NCI-H1092 (cell line): Measurements from ENCODE around the gene ACSF3.
A peak's percentile ranks its signal among the peaks of the same experiment; 100 is the strongest.
"Not testable (repeated sequence)": the region's sequence is repeated elsewhere in the genome, so short reads cannot be mapped to it uniquely, and the experiment has no call there.

ENCODE experiments used
- DNase-seq: peaks from one replicate; lab custom pipeline; 2025; lab: John Stamatoyannopoulos, UW

The ACSF3 gene

DNA sequence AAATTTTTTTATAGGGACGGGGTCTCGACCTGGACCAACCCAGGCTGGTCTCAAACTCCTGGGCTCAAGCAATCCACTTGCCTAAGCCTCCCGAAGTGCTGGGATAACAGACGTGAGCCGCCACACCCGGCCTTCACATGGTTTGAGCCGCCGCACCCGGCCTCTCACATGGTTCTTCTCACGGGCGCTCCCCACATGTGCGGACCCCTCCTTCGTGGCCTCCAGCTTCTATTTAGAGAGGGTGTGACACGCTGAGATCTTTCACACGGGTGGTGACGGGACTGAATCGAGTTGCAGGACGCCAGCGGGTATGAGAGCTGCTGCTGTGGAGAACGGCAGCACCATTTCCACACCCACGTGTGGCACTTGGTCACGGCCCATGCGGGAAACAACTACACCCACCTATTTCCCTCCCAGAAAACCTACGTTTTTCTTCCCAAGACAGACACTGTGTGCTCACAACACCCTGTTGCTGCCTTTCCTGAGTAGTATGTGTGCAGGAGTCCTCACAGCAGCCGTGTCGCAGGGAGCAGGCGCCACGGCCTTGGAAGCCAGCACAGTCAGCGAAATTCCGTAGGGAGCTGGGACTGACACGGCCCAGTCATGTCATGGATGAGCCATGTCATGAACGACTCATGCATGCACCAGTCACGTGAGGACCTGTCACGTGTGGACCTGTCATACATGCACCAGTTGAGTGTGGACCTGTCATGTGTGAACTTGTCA is 20.1 kb upstream of the ACSF3 start:
- DNase-seq = no peak

- not testable (repeated sequence) for DNase-seq
Measured at GRCh38 chr16:89074072-89074674, 19.5 kb upstream of the ACSF3 start.

GRCh38 chr16:89074803-89075688 is 18.6 kb upstream of the ACSF3 start:
- DNase-seq = no peak

DNA sequence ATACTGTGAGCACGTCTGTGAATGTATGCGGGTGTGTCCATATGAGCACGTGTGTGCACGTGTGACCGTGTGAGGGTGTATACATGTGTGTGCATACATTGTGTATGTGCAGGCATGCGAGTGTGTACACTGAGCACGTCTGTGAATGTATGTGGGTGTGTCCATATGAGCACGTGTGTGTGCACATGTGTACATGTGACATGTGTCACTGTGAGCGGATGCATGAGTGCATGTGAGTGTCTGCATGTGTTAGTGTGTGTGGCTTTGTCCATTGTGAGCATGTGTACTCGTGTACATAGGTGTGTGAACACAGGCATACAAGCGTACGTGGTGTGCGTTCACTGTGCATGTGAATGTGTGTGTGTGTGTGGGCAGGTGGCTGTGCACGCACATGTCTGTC is 17.5 kb upstream of the ACSF3 start:
- DNase-seq = no peak

DNA sequence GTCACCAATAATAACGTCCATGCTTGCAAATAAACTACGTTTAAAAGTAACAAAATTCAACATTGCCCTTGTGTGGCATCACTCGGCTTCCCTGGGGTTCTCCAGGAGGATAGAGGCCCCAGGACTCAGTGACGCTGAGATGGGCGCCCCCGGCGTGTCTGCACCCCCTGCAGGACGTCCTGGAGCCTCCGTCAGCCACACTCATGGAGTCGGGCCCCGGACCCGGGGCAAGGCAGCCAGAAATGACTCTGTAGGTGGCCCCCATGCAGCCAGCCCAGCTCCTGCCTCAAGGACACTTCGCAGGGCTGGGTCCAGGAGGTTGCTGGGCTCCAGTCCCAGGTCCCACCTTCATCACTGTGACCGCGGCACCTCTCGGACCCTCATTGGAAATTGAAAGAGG is 16.6 kb upstream of the ACSF3 start:
- DNase-seq = no peak

DNA sequence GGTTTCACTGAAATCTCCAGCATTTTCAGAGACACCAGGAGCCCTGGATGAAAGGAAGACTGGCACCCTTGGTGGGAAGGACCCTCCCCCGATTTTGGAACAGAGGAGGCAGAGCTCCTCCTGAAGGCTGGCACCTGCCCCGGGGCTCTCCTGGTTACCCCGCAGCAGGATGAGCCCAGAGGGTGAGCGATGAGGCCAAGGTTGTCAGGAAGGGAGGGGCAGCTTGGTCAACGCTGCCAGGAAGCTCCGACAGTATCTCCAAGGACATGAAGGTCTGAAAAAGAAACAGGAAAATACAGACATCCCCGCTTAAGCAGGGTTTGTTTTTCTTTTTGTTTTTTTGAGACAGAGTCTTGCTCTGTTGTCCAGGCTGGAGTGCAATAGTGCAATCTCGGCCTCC is 15.5 kb upstream of the ACSF3 start:
- DNase-seq = no peak

DNA sequence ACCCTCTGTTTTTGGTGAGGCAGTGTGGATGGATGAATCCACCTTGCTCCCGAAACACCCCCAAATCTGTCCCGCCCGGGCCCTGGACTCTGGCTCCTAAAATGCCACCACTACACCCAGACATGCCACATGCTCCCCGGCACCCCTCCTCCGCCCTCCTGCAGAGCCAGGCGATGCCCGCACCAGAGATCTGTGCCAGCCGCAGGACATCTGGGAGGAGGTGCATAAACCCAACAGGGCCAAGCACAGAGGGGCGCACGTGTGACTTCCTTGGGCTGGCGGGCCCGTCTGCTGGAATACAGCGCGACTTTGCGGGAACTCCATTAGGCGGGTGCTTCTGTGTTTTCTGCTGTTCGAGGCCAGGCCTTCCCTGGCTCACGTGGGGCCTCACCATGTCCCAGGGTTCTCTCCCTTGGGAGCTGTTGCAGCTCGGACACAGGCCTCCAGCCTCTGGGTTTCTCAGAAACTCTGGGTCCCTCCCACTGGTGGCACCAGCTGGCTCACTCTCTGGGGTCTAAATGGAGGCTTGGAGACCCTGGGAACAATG is 14.1 kb upstream of the ACSF3 start:
- no peak for DNase-seq

- no peak for DNase-seq
Measured at GRCh38 chr16:89080196-89080853, 13.3 kb upstream of the ACSF3 start.

DNA sequence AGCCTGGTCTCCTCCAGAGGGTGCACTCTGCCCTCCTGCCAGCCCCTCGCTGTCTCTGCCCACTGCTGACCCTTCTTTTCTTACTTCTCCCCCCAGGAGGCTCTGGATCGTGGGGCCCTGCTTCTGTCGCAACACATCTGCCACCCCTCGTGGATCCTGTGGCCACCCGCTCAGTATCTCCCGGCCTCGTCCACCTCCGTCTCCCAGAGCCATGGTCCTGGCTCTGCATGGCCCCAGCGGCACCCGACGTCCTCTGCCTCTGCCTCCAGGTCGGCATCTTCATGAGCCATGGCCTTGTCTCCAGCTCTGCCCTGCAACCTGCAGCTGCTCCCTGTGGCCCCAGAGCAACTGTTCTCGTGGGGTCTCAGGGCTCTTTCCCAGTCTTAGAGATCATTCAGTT is 12.1 kb upstream of the ACSF3 start:
- no peak for DNase-seq

DNA sequence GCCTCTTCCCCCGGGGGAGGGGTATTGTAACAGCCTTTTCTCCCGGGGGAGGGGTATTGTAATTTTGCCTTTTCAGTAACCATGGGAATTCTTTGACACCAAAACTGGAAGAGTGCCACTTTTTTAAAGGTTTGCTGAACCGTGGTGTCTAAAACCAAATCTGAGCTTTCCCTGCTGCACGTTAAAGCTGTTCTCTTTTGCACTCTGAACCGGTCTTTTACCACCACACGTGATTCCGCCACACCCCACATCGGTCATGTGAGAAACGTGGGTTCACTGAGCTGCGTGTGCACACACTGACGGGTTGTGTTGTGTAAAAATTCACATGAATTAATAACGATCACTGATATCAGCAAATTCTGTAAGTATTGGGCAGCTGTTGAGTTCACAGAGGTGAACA is 9.2 kb upstream of the ACSF3 start:
- no peak for DNase-seq

- no peak for DNase-seq
Measured at GRCh38 chr16:89084814-89085612, 8.6 kb upstream of the ACSF3 start.

DNA sequence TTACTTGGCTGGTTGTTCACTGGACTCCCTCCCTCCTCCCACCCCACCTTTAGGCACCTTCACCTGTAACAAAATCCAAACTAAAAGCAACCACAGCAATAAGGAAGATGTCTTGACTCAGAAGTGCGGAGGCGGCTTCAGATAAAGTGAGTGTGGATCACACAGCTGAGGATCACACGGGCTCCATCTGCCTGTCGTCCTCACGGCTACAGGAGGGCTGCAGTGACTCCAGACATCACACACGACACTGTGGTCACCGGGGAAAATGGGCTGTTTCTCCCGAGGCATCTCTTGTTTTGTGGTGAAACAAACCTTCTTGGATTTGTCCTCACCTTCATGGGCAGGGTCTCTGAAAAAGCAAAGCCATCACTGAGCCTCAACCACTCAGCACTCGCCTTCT is 7.9 kb upstream of the ACSF3 start:
- DNase-seq = no peak

DNA sequence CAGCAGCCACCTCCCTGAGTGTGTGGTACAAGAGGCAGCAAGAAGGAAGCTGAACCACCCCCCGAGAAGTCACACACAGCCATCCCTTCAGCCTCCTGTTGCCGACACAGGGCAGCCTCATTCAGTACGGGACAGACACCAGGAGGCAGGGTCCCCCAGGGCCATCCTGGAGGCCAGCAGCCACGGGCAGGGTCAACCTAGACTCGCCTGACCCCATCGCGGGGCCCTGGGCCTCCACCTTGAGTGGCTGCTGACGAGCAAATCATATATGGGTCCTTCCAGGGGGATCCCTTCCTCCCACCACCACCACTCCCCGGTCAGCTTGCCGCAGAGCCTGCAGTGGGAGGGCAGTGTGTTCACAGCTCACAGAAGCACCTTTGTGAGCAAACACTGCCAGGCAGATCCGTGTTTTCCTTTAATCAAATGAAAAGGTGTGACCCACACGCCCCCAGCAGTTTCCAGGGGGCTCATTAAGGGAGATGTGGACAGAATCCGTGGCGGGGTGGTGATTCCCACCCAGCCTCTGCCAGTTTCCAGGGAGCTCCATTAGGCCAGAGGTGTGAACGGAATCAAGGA is 5.6 kb upstream of the ACSF3 start:
- DNase-seq = no peak

DNA sequence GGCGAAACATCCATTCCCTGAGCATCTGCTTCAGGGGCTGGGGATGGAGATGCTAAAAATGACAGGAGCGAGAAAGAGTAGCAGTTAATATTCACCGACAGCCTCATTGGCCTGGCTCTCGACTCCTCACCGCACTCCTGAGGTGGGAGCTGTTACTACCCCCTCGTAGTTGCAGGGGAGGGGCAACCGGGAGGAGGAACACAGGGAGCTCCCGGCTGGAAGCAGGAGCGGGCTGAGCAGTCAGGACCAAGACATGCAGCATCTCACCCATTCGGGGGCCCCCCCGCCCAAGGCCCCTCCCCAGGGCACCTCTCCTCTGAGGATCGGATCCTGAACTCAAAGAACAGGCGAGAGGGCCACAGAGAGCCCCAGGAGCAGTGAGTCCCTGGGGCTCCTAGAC is 4.5 kb upstream of the ACSF3 start:
- no peak for DNase-seq

DNA sequence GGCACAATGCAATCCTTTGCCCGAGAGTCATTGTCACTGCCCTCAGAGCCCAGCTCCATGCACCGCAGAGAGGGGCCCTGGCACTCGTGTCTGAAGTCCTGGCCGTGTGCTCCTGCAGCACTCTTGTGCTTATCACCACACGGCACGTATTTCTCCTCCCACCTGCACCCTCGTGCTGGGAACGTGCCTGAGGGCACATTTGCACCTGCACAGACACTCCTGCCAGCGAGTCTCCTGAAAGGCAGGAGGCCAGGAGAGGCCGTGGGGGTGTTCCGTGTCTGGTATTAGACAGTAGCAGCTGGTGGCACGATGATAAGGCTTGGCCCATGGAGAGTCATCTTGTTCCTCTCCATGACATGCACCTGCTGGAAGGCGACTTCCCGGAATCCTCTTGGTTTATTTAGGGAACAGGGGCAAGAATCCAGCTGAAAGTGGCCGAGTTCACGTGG is 3.4 kb upstream of the ACSF3 start:
- DNase-seq = peak; percentile 50

DNA sequence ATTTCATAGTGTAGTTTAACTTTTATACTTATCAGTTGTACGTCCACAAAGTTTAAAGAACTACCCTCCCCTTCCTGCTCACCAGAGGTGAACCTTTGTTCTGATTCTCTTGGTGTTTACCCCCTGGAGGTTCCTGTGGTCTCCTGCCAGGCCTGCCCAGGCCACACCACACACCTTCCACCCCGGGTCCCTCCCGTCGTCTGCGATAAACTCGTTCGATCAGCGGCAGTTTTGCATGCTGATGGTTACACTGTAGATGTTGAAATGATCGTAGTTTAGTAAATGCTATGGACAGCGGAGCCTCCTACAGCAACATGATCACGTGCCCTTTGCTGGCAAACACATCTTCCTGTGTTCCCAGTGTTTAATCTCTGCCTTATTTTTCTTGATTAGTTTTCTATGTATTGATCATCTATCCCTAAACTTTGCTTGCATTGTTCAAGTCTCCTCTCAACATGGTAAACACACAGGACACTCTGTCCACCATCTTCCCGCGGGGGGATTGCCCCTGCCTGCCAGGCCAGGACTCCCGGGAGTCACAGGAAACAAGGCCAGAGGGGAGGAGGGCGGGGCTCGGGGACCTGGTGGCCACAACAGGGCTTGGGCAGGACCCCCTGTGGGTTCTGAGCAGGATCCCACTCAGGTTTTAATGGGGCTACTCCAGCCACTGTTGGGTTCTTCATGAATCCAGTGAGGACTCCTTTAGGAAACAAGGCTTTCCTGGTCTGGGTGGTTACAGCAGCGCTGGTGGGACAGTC is 2.8 kb upstream of the ACSF3 start:
- DNase-seq = no peak

GRCh38 chr16:89092013-89092412 is 1.6 kb upstream of the ACSF3 start:
- no peak for DNase-seq

DNA sequence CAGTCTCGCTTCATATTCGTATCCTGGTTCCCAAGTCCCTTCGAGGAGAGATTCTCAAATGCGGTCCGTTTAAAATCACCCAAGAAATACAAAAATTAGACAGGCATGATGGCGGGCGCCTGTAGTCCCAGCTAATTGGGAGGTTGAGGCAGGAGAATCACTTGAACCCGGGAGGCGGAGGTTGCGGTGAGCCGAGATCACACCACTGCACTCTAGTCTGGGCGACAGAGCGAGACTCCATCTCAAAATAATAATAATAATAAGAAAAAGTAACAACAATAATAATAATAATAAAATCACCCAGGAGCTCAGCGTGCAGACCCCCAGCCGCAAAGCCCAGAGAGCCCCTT is 425 bp upstream of the ACSF3 start:
- DNase-seq = not testable (repeated sequence)

DNA sequence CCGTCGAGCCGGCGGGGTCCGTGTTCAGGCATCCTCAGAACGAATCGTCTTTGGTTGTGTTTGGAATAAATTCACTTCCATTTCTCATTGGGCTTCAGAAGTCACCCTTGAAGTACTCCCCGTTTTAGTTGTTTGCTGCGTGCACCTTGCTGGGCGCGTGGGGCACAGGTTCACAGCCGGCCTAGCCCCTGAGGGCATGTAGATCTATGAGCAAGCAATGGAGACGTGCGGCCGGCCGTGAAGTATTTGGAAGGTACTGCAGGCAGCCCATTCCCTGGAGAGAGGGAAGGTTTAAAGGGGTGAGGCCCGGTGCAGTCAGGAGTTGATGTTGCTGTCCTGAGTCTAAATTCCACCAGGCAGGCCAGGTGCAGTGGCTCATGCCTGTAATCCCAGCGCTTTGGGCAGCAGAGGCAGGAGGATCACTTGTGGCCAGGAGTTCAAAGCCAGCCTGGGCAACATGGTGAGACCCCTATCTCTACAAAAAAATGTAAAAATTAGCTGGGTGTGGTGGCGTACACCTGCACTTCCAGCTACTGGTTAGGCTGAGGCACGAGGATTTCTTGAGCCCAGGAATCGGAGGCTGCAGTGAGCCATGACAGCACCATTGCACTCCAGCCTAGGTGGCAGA is 714 bp downstream of the ACSF3 start:
- DNase-seq = no peak

DNA sequence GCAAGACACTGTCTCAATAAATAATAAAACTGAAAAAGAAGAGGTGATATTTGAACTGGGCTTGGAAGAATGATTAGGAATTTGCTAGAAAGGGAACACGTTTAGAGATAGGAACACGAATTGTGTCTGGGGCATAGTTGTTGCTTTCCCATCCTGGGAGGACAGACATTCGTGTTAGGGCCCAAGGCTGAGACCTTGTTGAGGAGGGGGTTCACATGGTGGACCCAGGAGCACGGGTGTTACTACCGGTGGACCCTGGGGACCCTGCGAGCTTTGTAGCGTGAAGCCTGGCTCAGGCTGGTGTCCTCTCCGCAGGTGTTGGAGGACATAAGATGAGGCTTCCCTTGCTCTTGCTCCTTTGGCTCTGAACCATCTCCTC is 1.2 kb downstream of the ACSF3 start:
- DNase-seq = no peak
